ENCODE data around the gene GFAP. TPM values are rescaled to one million over a fixed set of nuclear protein-coding genes. Genes with fewer than 3 reads are reported as not detected.
A peak's percentile ranks its signal among the peaks of the same experiment; 100 is the strongest.

The GFAP gene
- total RNA-seq, 1 donor from 2014 or later = 4.7 TPM

GRCh38 chr17:44933824-44934744 lies 18.8 kb upstream of the GFAP start:
- DNase-seq (no peak), ATAC-seq (ENCODE audit: poor library complexity) (no peak)
- intact Hi-C loops (cut with DNase I) = no loop called here

GRCh38 chr17:44932787-44933097 lies 17.4 kb upstream of the GFAP start:
- no peak for DNase-seq
- intact Hi-C loops (cut with DNase I) = no loop called here
- peak; percentile 69 for ATAC-seq (ENCODE audit: poor library complexity)

DNA sequence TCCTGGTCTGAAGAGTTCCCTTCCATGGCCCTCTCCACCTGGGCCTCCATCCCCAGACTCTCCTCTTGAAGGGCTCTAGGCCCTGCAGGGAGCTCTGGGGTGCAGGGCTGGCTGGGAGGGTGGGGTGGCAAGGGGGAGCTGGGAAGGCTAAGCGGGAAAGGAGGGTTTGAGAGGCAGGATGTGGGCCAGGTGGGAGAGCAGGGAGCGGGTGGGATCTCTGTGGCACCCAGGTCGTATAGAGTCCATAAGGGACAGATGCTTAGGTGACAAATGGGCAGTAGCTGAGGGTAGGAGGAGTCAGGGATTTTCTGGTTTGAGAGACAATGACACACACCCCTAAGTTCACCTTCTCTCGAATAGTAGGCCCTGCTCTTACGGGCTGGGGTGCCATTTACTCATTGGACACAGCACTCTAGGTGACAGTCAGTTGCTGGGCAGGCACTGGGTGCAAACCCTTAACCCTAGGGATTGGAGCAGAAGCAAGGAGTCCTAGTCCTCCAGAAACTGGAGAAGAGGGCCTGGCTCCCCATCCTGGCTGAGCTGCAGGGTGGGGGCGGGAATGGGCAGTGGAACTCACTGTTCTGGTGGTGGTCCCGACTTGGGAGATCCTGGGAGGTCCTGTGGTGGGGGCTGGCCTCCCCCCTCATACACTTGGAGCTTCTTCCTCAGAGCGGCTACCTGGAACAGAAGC lies 16.9 kb upstream of the GFAP start:
- intact Hi-C loops (cut with DNase I) = no loop called here
- DNase-seq (no peak), ATAC-seq (ENCODE audit: poor library complexity) (peak; percentile 11)

DNA sequence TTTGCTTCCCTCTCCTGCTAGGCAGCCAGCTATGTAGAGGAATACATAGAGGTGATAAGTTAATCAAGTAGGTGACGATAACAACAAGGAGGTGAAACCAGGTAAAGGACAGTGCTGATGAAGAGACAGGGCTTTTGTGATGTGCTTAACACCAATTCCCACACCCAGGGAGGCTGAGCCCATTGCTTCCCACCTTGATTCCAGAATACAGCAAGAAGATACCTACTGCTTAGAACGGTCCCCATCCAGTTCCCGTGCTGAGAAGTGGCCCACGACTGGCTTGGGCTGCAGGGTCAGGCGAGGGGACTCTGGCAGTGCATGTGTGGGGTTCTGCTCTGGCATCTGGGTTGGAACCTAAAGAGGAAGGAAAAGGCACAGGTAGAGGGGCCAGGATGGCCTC lies 16.1 kb upstream of the GFAP start:
- intact Hi-C loops (cut with DNase I) = no loop called here
- DNase-seq (no peak), ATAC-seq (ENCODE audit: poor library complexity) (peak; percentile 44)

DNA sequence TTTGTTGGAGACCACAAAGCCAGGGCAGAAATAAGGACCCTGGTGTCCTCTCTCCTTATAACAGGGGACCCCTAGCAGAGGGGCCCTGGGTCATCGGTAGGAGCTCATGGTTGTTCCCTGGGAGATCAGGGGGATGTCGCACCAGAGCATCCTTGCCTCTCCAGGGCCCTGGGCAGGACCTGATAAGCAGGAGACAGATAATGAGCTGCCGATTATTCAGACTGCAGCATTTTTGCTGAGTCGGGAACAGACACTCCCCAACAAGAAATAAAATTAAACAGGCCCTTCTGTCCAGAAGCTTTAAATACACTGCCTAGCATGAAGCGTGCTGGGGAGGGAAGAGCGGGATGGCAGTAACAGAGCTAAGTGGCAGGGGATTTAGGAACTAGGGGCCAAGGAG lies 15.4 kb upstream of the GFAP start:
- DNase-seq (no peak), ATAC-seq (ENCODE audit: poor library complexity) (no peak)
- intact Hi-C loops (cut with DNase I) = no loop called here

GRCh38 chr17:44928950-44929720 lies 13.8 kb upstream of the GFAP start:
- DNase-seq (no peak), ATAC-seq (ENCODE audit: poor library complexity) (no peak)
- intact Hi-C loops (cut with DNase I) = no loop called here

DNA sequence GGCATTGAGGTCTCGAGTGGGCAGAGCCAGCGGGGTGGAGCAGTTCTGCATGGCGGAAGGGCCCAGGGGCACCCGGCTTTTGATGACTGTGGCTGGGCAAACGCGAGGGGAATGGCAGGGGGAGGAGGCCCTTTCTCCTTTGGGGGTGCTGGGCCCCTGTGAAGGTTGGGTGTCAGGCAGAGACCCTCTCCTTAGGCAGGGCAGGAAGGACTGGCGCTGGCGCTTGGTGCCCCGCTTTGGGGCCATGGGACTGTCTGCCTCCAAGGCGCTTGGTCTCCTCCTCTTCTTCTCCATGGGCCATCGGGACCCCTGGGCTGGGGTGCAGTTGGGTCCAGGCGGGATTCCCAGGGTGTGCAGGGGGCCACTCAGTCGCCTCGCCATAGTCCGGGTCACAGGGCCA lies 12.8 kb upstream of the GFAP start:
- ATAC-seq (ENCODE audit: poor library complexity) = no peak
- DNase-seq = no peak
- intact Hi-C loops (cut with DNase I) = no loop called here

DNA sequence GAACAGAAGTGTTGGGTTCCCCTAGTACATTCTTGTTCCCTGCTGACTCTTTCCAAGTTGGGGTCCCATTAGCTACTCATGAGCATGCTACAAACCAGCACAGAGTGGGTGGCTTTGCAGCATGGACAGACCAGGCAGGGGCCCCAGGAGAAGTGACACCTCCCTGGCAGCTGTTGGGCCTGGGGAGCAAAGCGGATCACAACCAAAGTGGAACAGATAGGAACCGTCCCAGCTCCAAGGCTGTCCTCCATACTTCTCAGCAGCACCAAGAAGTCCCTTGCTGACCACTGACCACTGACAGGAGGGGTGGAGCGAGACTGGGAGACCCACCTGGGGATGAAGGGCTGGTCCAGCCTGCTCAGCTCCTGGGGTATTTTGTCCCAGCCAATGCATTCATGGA lies 12.4 kb upstream of the GFAP start:
- intact Hi-C loops (cut with DNase I) = no loop called here

GRCh38 chr17:44926821-44927525 lies 11.7 kb upstream of the GFAP start:
- intact Hi-C loops (cut with DNase I) = no loop called here
- no peak for ATAC-seq (ENCODE audit: poor library complexity)
- no peak for DNase-seq

More for the DNA sequence above, 12.4 kb upstream of the GFAP start:
- no peak for DNase-seq
- ATAC-seq (ENCODE audit: poor library complexity) = no peak

DNA sequence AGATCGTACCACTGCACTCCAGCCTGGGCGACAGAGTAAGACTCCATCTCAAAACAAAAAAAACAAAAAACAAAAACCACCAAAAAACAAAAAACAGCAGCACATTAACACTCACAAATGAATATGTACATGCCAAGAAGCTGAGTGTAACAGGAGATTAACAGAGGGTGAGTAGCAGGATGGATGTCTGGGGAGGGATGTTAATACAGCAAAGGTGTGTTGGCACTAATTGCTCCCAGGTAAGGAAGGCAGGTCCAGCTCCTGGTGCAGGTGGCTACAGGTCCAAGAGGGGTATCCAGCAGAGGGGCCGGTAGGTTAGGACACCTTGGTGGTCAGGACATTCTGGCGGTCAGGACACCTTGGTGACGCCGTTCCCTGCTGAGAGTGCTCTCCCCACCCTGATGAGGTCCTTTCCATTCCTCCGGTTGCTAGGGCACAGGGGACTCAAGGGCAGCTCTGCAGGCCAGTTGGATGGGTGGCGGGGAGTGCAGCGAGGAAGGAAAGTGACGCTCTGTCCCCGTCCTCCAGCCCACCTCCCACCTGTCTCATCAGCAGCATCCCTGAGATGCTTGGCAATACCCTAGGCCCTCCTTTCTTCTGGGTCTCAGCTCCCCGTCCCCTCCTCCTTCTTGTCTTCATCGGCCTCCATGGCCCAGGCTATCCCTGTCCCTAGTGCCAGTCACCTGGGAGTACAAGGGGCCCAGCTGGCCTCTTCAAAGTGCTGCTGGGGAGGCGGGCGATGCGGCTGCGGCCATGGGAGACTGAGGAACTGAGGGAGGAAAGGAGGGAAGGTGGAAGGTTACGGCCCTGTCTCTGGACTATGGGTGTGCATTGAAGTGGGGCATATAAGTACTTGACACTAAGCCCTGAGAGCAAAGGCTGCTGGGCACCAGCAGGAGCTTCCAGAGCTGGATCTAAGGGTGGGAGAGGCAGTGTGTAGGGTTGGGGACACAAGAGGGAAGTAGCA lies 10.7 kb upstream of the GFAP start:
- DNase-seq (no peak), ATAC-seq (ENCODE audit: poor library complexity) (no peak)
- intact Hi-C loops (cut with DNase I) = no loop called here

DNA sequence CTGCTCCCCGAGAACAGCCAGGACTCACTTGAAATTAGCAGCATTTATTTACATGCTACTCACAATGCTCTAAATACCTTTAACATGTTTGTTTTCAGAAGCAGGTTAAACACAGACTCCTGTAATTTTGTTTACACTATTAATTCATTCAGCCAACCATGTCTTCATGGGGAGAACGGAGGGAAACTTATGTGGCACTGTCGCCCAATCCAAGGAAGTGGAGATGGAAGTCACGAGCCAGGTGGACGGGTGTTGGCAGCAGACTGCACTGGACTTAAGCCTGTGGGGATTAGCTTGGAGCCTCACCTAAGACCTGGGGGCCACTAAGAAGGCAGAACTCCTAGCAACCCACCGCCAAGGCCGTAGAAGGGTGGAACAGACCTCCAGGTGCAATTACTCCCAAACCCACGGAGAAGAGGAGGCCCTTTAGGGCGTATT lies 8.8 kb upstream of the GFAP start:
- ATAC-seq (ENCODE audit: poor library complexity) (no peak), DNase-seq (no peak)
- intact Hi-C loops (cut with DNase I) = loop anchor here (5.0 kb wide), 1 partner anchor 208 kb away; the partner anchor contains the start of gene PLCD3

DNA sequence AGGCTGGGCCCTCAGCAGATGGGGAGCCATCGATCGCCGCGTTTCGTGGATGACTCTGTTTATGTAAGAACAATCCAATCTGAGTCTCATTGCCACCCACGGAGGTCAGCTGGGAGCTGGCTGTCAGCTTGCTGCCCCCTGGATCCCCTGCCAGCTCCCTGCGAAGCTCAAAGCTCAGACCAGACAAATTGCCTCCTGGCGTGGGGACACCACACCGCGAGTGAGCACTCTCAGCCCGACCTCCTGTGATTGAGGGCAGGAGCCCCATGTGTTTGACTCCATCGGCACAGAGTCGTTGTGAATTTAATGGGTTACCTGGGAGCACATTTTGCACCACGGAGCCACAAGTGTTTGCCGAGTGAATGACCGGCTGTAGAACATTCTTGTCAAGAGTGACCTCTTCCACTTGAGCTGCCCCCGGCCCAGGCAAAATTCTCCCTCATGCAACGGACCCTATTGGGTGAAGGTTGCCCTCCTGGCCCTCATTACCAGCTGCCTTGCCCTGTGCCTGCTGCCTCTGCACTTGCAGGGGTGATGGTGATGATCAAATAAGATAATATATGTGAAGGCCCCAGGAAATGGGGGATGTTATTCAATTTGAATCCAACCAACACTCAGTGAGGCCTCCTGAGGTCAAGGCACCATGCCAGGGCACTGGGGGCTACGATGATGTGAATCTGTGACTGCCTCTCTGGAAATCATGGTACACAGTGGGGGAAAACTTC lies 7.6 kb upstream of the GFAP start:
- intact Hi-C loops (cut with DNase I) = loop anchor here (5.0 kb wide), 1 partner anchor 209 kb away; the partner anchor contains the start of gene PLCD3
- DNase-seq (no peak), ATAC-seq (ENCODE audit: poor library complexity) (no peak)

- intact Hi-C loops (cut with DNase I) = loop anchor here (5.0 kb wide), 1 partner anchor 210 kb away; the partner anchor contains the start of gene PLCD3
- ATAC-seq (ENCODE audit: poor library complexity) (no peak), DNase-seq (no peak)
Observed at GRCh38 chr17:44922136-44922535, 6.8 kb upstream of the GFAP start.

GRCh38 chr17:44921122-44921882 lies 6.0 kb upstream of the GFAP start:
- intact Hi-C loops (cut with DNase I) = loop anchor here (2.0 to 5.0 kb wide), 2 partner anchors 101 to 211 kb away; partner anchors contain the start of gene PLCD3
- DNase-seq = peak; percentile 65
- ATAC-seq (ENCODE audit: poor library complexity) = peak; percentile 75

DNA sequence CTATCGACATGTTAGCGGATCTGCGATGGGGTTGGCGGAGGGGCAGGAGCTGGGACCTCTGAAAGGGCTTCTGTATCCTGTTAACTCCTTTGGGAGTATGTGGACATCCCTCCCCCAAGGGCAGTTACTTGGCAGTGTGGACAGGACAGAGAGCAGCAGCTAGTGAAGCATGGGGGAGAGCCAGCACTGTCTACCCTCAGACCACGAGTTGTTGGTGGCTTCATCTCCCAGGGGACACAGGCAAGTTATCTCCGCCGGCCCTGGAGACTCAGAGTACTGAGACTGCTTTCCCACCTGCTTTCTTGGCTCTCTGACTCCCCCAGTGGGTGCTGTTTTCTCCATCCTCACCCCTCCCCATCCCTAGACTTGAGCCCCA lies 5.3 kb upstream of the GFAP start:
- no peak for DNase-seq
- ATAC-seq (ENCODE audit: poor library complexity) = peak; percentile 47
- intact Hi-C loops (cut with DNase I) = loop anchor here (2.0 to 5.0 kb wide), 2 partner anchors 102 to 212 kb away; partner anchors contain the start of gene PLCD3
